GM12874 (cell line): ENCODE results near the gene HOXA6.

Experiments used
- CTCF ChIP-seq: IDR thresholded peaks from 2 replicates; pipeline ENCODE4 v1.5.1; 2011; ENCODE audit warnings: low read depth, mild to moderate bottlenecking, control low read depth, low read length, moderate library complexity; ENCODE audit not compliant: insufficient read depth

Gene HOXA6

GRCh38 chr7:27103489-27104226 is 43.9 kb downstream of the HOXA6 start:
- no peak for TF ChIP-seq CTCF

GRCh38 chr7:27102581-27103442 is 44.8 kb downstream of the HOXA6 start, which contains the start of gene HOXA2:
Gene HOXA2 (minus strand): TSS chr7:27102683. CDS start chr7:27102500, 183 bp downstream.
- no peak for TF ChIP-seq CTCF

GRCh38 chr7:27101957-27102580 is 45.5 kb downstream of the HOXA6 start:
- TF ChIP-seq CTCF: no peak

GRCh38 chr7:27101171-27101956 is 46.2 kb downstream of the HOXA6 start:
- no peak for TF ChIP-seq CTCF

GRCh38 chr7:27100694-27101170 is 46.8 kb downstream of the HOXA6 start:
- TF ChIP-seq CTCF: no peak

DNA sequence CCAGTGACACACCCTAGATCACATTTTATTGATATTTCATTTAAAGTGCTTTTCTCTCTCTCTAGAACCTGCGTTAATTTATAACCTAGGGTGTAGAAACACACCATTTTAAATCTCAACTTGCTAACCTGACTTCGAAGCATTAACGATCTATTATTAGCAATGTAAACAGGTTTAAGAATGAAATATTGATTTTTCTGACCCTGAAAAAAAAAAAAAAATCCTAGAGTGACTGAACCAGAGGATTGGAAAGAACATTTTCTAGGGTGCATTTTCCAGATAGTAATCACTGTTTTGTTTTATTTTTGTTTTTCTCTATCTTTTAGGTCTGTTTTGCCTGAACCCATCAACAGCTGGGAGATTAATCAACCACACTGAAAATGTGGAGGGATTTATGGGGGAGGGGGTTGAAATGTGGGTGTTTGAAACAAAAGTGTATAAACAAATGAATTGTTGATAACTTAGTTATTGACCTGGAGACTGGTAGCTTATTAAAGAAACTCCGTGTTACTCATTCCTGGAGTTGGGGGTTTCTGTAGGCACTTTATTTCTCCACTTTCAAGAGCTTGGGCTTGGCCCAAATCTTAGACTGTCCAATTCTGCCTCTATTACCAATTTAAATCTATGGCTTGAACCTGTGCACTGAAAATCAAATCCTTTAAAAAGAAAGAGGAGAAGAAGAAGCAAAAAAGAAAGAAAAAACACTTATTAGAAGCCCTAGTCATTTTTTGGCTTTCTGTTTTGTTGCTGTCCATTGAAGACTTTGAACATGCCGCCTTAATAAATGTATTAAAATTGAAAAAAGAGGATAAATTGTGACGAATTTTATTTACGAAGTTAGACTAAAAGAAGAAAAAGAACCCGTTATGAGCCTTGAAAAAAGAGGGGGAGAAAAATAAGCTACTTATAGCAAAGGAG is 47.9 kb downstream of the HOXA6 start:
- TF ChIP-seq CTCF: no peak
